Measurements from ENCODE around the gene LSAMP.

LSAMP gene

DNA sequence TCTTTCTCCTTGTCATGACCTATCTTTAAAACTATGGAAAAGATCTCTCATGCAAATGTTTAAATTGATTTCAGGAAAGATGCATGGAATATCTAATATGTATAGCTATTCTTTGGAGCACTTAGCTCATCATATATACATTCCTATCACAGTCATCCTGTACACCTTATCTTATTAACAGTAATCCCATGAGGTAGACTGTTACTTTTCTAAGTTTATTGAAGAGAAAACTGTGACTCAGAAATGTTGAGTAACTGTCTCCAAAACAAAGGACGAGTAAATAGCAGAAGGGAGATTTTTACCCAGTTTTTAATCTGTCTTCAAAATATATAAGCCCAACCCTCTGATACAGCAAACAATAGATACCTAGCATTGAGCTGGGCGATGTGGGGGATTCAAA, 513.7 kb downstream of the LSAMP start:
- DNase-seq = no peak

DNA sequence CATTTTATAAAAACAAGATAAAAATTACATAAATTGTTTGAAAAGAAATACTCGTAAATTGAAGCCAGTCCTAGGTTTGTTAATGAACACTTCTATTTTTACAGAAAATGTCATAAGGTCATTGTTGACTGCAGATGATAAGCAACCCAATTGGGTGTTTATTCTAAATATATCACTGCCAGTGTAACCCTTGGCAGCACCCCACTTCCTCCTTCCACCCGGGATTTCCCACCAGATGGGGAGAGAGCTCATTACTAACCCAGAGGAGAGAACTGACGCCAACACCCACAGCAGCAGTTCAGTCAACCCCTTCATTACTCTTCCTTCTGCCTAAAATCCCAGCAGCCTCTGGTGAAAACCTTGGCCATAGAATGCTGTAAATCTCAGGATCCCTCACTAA, 514.4 kb downstream of the LSAMP start:
- DNase-seq = no peak

DNA sequence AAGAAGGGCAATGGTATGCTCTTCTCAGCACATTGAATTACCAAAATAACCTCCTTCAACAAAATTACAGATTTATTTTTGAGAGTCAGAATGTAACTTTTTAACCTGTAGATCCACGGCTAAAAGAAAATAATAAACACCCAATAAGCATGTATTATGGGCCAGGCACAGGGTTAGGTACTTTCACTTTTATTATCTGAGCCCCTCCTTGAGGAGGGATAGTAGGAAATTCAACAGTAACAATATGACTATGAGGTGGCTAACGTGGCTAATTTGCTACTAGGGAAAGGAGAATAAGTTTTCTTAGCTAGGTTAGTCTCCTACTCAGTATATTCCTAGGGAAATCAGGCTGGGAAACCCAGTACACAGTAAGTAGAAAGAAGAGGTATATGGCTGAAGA, 515.1 kb downstream of the LSAMP start:
- no peak for DNase-seq

DNA sequence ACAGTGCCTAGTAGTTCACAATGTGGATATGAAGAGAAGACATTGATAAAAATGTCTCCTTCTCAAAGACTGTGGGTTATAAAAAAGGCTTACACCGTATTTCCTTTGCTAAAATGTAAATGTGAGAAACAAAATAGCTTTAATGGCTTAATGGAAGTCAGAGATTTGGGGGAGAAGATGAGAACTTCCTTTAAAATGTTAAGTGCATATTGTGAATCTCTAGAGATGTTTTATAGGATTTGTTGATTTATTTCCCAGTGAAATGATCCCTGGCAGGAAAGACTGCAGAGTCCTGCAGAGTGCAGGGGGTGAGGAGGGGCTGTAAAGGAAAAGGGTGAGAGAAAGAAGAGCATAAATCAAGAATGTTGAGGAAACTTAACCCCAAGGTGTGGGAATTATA, 516.9 kb downstream of the LSAMP start:
- DNase-seq = no peak

DNA sequence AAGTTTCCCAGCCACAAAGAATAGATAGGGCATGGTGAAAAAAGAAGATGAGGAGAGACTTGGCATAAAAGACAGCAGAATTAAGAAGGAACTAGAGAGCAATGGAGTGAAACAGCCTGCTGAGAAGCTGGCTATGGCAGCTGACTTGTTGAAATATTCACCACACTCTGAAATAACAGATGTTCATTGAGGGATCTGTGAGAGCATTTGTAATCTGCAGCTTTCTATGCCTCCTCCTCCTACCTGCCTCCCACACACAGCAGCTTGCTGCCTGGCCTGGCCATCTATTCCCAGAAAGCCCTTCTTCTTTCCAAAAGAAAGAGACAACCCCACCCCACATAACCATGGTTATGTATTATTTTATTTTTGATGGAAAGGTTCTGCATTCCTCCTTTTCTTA, 518.1 kb downstream of the LSAMP start:
- DNase-seq = no peak

DNA sequence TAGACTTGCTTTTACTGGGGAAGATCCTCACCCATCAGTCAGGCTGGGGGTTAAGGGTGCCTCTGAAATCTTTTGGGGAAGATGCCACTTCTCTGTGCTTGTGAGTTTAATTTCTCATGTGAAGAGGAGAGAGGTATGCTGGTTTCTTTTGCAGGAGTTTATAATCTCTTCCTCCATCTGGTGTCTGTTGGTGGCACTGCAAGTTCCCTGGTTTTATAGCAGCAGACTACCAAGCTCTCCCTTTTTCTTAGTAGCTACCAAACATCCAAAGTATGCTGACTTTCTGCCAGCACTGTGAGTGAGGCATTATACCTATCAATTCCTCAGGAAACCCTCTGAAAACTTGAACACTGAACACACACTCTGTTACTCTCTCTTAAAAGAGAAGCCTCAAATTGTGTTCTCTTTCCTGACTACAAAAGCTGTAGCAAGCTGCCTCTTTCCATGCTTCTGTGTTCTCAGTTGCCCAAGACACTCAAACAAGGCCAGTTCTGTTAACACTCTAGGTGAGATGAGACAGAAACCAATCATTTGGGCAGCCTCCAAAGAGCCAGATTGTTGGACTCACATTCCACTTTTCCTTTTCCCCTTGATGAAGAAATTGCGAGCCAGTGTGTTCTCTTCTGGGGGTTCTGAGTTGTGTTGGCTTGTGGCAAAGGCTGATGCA, 522.5 kb downstream of the LSAMP start:
- peak; percentile 68 for DNase-seq

DNA sequence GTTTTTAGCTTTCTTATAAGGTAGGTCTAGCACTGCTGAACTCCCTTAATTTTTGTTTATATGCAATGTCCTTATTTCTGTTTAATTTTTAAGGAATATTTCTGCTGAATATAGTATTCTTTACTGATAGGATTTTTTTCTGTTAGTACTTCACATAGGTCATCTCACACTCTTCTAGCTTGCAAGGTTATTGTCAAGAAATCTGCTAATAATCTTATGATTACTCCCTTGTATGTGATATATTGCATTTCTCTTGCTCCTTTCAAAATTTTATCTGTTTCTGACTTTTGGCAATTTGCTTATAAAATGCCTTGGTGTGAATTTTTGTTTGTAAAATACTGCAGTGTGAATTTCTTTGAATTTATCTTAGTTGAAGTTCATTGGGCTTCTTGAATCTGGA, 523.6 kb downstream of the LSAMP start:
- no peak for DNase-seq

DNA sequence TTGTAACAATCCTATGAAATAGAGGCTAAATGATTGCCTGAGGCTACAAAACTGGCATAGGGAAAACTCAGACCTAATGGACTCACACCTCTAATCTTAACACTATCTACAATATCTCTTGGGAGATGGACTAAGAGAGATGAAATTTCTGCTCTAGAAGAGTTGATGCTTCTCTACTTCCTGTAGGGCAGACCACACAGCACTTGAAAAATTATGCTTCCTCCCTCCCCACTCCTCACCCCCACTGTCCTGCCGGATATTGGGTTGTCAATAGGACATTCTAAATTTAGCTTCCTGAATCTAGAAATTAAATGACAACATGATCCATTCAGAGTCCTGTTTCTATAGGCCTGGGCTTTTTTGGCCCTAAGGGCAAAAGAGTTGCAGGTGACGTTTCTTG, 526.4 kb downstream of the LSAMP start:
- DNase-seq = no peak

DNA sequence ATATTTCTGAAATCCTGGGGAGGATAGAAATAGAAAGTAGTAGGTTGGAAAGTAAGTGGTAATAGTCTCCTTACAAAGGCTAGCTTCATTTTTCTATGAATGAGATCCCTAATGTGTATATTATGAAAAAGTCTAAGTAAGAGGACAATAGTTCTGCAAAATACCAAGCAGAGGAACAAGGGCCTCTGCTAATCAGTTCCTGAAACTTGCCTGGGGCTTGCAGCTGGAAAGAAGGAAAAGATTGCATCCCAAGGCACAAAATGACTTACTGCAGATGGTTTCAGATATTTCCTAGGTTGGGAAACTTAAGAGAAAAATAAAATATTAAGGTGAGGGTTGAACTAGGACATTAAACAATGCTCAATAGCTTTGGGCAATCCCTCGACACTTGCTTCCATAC, 528.4 kb downstream of the LSAMP start:
- no peak for DNase-seq

DNA sequence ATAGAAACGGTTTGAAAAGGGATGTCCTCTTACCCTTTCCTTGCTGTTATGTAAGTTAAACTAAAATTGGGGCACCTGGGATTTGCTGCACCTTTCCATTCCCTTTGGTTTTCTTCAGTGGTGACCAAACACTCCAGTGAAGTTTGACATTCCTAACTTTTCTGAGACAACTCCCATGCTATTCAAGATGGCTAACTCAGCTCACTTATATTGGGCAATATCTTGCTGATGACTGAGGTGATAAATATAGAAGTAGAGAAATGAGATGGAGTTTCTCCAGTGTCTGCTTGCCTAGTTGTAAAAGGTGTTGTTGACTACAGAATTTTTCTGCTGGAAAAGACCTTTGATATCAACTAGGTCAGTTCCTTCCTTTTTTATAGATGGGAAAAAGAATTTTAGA, 530.2 kb downstream of the LSAMP start:
- no peak for DNase-seq

DNA sequence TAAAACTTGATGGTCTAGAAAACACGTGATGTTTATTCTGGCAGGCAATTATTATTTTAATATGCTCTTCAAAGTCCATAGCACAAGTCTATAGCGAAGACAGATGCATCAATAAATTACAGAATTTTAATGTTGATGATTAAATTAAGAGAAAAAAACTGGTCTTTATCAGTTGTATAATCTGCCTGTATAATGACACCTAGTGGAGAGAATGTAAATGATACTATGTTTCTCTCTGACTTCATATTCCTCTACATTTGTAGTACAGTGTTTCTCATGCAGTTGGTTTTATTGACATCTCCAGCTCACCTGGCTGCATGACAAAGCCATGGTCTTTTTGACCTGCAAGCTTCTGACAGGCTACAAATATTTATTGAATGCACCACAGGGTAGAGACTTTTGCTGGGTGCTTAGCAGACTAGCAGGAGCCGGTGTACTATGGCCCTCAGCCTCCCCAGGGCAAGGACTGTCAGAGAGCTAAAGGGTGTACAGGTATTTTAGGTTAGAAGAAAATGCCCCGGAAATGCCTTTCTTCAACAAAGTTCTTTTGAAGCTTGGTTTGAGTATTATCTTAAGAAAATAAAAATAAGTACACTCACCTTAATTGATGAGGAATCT, 532.1 kb downstream of the LSAMP start:
- DNase-seq = no peak

DNA sequence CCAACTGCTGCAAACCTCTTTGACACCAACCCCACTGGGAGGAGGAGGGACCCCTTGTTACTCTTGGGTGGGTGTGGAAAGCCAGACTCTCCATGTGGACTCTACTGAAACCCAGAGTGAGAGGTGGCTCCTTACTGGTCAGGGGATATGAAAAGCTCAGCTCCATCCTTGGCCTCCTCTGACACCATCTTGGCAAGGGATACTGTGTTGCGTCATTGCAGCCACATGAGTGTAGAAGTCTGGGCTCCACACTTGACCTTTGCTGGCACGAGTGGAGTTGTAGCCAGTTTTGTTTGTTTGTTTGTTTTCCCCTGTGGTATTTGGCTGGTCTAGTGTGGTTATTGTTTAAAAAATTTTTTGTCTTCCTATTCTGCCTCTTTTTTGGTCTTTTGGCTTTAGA, 532.9 kb downstream of the LSAMP start:
- DNase-seq = peak; percentile 7

DNA sequence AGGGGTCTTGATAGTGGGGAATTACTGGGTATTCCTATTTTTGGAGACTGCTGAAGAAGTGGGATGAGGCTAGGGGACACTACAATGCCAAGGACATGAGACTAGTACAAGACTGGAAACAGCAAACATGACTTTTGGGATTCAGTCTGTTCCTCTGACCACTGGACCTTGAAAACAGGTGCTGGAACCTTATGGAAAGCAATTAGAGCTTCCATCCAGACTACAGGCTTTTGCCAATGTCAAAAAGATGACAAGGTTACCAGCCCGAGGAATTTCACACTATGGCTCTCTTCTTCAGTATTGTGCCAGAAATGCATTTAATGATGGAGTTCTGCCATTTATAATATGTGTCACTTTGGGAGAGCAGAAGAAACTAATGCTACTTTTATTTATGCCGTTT, 539.4 kb downstream of the LSAMP start:
- DNase-seq = no peak

DNA sequence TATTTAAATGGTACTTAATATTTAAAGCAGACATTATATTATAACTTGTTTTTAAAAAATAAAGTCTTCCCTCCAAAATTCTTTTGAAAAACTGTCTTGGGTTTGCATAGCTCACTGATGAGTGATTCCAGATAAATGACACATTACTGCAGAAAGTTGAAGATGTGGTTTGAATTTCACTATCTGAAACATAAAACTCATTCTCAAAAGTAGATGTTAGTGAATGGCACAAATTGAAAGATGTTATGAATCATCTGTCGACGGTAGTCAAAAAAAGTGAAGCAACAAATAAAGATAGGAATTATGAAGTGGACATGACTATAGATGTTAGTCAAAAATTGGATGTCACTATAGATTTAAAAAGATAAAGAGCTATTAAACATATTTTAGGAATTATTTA, 541.4 kb downstream of the LSAMP start:
- peak; percentile 62 for DNase-seq

DNA sequence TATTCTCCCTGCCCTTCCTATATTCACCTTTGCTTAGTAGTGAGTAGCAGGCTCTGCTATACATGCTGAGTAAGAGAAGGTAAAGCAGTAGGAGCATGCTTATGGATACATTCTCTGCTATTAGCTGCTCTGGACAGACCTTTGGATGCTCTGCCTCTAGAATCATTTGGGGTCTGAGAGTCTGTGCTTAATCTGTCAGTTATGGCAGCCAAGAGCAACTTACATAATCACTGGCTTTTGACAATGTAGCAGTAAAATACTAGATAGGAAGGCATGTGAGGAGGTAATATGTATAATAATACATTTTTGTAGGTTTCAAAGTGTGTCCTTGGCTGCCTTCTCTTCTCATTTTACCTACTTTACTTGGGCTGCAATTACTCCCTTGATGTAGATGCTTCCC, 544.3 kb downstream of the LSAMP start:
- no peak for DNase-seq

DNA sequence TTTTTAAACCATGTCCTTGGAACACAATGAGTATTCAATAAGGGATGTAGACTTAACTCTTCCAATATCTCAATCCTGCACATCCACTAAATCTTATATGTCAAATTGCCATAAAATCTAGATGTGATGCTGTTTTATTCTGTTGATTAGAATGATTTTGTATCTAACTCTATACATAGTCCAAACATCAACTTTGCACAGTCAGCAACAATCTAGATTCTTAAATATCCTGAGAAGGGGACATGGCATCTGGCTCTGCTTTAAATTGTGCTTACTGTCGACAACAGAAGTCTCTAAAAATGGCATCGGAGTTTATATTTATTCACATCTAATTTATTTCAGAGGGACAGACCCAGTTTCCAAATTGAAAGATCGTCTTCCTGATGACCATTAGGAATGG, 545.8 kb downstream of the LSAMP start:
- no peak for DNase-seq

DNA sequence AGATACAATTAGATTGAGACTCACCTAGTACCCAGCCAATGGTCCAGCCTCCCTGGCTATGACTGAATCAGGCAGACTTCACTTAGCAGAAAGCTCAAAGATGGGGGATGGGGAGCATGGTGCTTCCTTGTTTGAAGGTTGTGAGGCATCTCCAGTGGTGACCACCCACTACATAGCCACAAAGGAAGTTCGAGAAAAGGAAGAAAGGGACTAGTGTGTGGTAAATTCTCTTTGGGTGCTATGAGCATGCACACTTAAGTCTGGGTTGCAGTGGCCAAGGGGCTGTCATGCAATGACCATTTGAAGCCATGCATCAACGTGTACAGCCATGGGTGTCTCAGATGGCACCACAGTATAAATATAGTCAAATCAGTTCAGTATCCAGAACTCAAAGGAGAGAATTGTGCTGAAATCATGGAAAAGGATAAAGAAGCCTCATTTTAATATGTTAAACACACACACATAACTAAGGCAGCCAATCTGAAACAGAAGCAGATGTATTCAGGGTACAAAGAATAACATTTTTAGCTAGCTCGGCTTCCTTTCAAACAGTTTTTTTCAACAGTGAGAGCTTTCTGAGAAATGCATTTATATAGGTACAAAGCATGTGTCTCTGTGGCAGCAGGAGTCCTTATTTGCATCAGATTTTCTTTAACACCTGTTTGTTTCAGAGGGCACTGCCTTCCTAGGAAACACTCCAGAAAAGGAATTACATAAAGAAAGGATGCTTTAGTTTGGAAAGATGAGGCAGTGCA, 546.5 kb downstream of the LSAMP start:
- no peak for DNase-seq

DNA sequence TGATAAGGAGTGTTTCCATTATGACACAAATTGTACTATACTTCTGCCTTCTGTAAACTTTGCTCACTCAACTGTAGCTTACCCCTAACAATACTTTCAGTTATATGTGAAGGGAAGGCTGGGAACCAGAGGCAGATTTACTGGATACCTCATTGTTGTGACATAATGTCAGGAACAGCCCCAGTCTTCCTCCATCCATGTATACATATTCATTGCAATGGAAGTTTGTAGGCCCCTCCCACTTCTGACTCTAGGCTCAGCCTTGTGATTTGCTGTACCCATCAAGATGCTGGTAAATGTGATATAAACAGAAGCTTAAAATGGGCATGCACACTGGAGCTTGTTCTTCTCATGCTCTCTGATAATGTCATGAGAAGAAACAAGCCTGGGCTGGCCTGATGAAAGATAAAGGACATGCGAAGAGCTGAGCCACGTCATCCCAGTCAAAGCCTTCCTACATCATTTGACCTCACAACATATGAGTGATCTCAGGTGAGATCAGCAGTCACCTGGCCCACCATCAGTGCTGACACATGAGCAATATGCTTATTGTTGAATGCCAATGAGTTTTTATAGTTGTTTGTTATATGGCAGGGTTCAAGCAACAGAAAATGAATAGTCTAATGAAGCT, 554.2 kb downstream of the LSAMP start:
- DNase-seq = no peak

DNA sequence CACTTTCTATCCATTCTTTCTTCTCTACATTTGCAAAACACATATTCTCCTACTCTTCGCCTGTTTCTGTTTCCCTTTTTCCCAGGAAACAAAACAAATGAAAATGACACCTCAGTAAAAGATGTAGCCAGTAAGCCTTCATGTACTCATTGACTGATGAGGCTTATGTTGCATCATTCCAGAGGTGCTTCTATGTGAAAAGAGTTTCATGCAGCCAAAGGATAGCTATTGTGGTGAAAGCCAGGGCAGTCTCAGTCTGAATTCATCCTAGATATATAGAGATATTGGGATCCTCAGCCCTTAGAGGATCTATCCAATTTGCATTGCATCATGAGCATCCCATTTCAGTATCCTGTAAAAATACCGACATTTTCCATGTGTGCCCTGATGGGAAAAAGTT, 554.7 kb downstream of the LSAMP start:
- DNase-seq = no peak

DNA sequence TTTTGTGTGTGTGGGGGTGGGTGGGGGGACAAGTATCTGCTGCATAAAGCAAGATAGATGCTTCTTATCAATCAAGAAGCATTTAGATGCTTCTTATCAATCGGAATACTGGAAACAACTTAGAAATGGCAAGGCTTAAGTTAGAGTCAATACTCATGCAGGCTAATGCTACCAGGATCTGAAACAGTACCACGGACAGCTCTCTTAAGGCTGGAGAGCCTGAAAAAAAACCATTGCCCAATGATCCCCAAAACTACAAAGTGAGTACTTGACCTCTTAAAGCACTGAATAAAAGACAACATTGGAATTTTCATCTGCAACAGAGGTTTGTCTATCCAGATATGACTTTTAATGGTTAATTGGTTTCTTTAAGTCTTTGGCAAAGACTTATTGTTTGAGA, 559.7 kb downstream of the LSAMP start:
- DNase-seq = peak; percentile 26

DNA sequence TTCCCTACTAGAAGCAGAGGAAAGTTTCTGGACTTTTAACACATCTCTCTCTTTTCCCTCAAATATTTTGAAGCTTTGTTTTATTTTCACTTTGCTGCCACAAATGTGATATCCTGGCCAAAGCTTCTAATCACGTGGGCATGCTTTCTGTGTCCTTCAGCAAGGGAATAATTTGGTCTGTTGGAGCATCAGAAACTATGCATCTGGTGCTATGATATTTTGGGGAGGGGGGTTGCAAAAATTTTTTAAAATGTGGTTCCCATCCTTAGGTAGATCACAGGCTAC, 567.7 kb downstream of the LSAMP start:
- no peak for DNase-seq

DNA sequence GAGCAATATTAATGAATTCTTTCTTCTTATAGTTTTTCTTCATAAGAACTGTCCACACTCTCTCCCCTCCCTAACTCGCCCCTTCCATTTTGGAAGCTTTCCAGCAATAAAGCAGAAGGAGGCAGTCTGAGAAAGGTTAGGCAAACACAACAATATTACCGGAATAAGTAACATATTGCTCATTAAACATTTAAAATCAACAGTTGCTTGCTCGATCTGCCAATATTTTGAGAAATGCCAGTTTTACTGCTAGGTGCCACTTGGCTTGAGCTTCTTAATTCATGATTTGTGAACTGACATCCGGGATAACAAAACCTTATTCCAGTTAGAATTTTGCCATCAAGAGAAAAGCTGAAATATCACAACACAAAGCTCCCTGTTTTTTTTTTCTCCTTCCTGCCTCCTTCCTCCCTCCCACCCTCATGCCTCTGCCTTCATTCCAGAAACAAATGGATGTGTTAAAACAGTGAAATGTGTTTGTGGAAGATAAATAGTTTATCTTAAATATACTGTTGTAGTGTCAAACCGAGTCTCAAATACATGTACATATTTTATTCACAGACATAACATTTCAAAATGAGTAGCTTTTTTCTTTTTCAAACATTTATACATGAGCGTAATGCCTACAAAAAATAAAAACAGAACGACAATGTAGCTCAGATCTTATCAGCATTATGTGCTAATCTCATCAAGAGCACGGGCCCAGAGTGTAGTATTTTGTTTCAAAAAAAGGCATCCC, 568.2 kb downstream of the LSAMP start:
- no peak for DNase-seq

DNA sequence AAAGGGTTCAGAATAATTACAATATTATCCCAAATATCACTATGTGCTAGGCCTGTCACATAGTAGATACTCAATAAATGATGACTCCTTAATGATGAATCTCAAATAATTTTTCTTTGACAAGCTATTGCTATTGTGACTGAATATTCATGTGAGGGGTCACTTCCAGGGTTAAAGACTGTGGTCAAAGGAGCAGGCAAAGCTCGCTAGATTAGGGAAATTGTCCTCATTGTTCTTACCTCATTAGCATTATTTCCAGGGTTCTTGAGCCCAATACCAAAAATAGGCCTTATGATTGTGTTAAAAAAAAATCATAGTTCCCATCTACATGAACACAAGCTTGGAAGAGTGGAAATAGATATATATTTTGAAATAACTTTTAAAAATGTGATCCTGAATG, 569.8 kb downstream of the LSAMP start:
- DNase-seq = no peak

DNA sequence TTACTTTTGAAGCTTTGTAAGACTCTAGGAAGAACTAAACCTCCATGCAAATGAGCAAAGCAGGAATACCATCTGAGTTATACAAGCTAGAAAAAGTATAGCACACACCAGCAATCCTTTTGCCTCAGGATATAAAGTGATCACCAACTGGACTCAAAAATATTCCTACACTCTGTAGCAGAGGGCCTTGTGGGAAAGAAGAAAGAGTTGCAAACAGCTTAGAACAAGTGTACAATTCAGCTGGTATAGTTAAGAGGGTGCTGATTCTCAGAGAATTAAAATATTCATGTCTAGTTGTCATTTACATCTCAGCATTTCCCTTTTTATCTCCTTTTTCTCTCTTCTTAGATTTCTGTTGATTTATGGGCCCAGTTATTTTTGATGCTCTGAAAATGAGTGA, 573.6 kb downstream of the LSAMP start:
- DNase-seq = no peak

All from fibroblast of upper back skin (primary cell).